GM21619 (cell line): ENCODE data around the gene LRIG1.

Experiments used
- ATAC-seq: cut with Tn5 transposase; IDR thresholded peaks from one replicate; pipeline ENCODE4 v1.9.1; 2021; ENCODE audit not compliant: unreplicated experiment

LRIG1 gene

GRCh38 chr3:66470956-66471686 lies 29.7 kb downstream of the LRIG1 start:
- no peak for ATAC-seq

DNA sequence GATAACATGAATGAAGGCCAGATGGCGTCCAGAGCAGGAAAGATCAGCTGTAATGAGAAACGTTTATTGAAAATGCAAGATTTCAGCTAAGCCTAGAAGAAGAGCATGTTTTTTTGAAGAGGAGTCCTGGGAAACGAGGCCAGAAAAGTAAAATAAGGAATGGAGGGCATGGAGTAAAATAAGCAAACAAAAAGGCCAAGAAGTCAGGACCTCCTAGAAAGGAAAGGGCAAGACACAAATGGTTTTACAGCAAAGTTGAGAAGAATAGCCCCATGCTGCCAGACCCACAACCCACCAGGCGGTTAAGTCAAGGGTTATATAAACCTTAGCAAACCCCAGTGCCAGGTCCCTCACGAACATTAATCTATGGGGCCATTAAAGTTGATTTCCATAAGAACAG lies 30.5 kb downstream of the LRIG1 start:
- no peak for ATAC-seq

DNA sequence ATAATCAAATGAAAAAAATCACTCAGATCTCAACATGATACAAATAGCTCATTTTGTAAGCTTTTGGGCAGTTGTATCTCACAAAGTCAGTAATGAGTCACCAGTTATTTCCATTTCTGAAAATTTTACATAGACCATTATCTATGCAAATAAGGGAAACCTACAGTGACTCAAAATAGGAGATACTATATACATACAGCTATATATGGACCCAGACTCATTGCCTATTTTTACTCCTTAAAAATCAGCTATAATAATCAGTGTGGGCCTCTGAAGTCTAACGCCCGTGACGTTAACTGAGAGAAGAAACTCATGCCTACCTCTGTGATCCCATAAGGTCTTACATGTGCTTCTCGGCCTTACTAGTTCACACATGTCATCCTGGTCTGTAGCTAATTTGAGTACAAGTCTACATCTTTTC lies 31.6 kb downstream of the LRIG1 start:
- ATAC-seq = peak; percentile 54

DNA sequence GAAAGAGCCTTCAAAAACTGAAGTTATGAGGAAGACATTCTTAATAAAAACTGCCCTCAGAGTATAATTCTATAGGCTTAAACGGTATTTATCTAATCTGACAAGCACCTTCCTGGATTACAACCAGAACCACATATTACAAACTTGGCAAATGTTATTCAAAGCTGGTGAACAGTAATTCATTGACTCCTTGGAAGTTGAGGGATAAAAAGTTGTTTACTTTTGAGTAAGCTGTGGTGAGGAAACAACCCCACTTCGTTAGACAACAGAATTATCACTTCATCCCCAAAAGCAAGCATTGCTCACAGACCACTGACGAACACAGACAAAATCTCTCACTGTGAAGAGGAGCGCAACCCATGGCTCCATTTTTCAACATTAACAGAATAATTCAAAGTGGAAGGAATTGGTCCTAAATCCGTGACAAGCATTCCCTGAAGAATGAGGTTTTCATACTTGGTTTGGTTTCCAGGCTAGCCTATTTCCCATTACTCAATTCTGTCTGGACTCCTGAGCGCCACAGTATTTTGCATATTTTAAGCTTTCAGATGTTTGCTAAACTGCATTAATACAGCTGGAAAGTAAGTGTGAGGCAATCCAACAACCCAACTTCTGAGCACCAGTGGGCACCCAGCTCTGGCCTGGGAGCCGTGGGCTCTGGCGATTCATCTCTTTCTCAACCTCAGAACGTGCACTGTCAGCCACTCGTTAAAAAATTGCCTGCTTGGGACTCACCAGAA lies 32.7 kb downstream of the LRIG1 start:
- ATAC-seq = no peak

- ATAC-seq = no peak
Observed at GRCh38 chr3:66466606-66467270, 34.1 kb downstream of the LRIG1 start.

DNA sequence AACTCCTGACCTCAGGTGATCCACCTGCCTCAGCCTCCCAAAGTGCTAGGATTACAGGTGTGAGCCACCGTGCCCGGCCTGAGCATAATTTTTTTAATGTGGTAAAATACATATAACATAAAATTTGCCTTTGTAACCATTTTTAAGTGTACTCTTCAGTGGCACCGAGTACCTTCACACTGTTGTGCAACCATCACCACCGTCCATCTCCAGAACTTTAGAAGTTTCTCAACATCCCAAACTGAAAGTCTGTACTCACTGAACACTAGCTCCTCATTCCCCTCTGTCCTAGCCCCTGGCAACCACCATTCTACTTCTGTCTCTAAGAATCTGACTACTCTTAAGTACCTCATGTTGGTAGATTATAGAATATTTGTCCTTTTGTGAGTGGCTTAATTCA lies 35.2 kb downstream of the LRIG1 start:
- ATAC-seq = no peak

DNA sequence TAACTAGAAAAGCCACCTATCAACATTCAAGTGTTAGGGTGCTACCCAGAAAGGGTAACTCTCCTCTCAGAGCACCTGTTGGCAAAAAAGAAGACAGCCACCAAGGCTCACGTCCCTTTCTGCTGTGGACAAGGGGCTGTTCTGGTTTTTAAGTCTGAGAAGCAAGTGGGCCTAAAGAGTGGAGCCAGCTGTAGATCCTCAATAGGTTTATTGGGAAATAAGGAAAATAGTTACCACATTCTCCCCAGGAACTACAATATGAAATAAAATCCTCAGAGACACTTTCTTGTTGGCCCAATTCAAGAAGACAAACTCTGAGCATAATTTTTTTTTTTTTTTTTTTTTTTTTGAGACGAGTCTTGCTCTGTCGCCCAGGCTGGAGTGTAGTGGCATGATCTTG lies 35.8 kb downstream of the LRIG1 start:
- ATAC-seq = no peak

- no peak for ATAC-seq
Observed at GRCh38 chr3:66464512-66464894, 36.3 kb downstream of the LRIG1 start.

- no peak for ATAC-seq
Observed at GRCh38 chr3:66463730-66464511, 36.9 kb downstream of the LRIG1 start.

- ATAC-seq = no peak
Observed at GRCh38 chr3:66463054-66463631, 37.7 kb downstream of the LRIG1 start.

- ATAC-seq = no peak
Observed at GRCh38 chr3:66457252-66457651, 43.6 kb downstream of the LRIG1 start.

- ATAC-seq = no peak
Observed at GRCh38 chr3:66456711-66457173, 44.1 kb downstream of the LRIG1 start.

- ATAC-seq = no peak
Observed at GRCh38 chr3:66454464-66454859, 46.4 kb downstream of the LRIG1 start.

DNA sequence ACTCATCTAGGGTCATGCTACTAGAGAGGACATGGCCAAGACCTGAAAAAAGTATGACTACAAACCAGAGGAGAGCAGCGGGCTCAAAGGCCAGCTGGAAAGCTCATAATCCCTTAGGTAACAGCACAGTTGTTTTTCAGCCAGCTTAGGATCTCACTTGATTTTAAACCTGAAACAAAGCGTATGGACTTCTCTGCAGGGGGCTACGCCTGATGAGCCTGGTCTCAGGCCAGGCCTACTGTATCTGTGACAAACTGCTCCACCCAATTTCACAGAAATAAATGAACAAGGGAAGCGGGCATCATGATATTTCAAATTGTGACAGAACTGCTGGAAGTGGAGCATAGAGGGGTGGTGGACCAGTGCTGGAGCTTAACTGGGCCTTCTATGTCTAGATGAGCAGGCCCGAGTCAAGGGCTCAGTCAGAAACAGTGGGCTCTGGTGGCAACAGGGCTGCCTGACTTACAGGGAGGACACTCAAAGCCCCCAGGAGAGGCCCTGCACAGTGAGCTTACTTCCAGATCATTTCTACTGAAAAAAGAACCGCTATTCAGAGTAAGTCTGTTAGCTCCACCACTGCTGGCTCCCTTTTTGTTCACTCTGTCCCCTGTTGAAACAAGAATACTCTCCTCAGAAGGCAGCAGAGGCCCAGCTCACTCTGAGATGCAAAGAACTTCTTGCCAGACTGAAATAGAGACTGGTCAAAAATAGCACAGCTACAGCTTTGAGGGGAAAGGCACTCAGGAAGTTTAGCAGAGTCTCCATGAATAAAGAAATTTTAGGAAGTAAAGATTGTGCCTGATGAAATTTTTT lies 47.0 kb downstream of the LRIG1 start:
- no peak for ATAC-seq

DNA sequence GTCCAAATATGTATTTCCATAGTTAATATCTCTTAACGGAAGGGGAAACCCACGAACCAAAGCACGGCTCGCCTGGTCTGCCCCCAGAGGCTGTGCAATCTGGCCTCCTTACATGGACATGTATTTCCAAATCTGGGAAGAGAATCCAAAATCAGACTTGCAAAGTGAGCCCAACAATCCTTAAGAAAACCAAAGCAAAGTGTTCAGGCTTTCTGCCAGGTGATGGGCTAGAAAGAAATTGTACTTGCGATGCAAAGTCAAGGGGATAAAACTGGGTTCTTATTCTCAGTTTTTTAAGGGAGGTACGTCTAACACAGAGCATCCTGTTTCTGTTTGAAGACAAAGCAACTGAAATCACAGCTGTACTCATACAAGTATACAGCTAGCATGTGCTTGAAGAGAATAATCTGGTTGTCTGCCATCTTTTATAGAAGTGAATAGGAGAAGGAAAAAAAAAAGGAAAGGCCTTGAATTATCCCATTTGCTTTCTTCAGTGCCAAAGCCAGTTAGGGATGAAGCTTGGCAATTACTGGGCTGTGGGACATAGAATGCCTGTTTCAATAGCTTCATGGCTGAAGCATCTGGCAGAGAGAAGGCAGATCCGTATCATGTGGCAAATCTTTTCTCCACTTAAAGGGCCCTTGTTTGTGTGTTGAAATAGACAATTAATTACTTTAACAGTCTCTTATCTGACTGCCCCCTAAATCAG lies 48.4 kb downstream of the LRIG1 start:
- no peak for ATAC-seq

- ATAC-seq = no peak
Observed at GRCh38 chr3:66451766-66452165, 49.1 kb downstream of the LRIG1 start.

DNA sequence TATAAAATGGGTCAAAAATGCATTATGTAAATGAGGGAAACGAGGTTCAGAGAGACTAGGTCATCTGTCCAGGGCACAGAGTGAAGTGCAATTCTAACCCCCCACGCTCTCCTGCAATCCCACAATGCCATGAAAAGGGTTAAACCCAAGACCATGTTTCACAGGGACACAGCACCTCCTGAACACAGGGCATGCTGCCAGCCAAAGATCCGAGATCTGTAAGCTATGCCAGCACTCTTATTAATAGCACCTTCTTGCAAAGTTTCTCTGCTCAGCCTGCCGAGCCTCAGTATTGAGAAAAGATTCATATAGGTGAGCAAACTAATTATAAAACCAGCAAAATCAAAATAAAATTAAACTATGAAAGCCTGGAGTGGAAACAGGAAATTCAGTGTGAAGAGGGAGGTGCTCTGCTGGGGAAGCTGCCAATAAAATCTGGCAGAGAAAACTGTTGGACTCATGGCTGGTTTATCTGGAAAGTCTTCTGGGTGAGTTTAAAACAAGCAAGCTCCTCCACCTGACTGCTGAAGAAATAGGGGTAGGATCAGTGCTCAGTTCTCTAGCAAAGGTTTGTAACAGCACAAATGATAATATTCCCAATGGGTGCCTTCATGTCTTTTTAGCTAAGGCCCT lies 50.3 kb downstream of the LRIG1 start:
- no peak for ATAC-seq

- peak; percentile 74 for ATAC-seq
Observed at GRCh38 chr3:66449411-66449974, 51.3 kb downstream of the LRIG1 start.
